GM12892 (cell line): ENCODE data around the gene CA5B.
"Not testable (repeated sequence)": the region's sequence is repeated elsewhere in the genome, so short reads cannot be mapped to it uniquely, and the experiment has no call there.

ENCODE experiments used
- DNase-seq: peaks from one replicate; pipeline ENCODE4 v3.0.0; 2011; ENCODE audit not compliant: insufficient read length
- FAIRE-seq: peaks from 2 replicates; lab custom pipeline; 2011; peaks lifted over from hg19 to GRCh38; lab: Jason Lieb, UNC
- POLR2A ChIP-seq: IDR thresholded peaks from 2 replicates; pipeline ENCODE4 v1.6.1; 2011; ENCODE audit warnings: low read depth, low read length, control low read depth
- POLR2AphosphoS5 ChIP-seq: IDR thresholded peaks from 2 replicates; pipeline ENCODE4 v1.6.1; 2011; ENCODE audit warnings: low read depth, low read length, control low read depth
- TAF1 ChIP-seq: IDR thresholded peaks from 2 replicates; pipeline ENCODE4 v1.6.1; 2011; ENCODE audit warnings: low read depth, mild to moderate bottlenecking, control low read depth, low read length, borderline replicate concordance

The CA5B gene

DNA sequence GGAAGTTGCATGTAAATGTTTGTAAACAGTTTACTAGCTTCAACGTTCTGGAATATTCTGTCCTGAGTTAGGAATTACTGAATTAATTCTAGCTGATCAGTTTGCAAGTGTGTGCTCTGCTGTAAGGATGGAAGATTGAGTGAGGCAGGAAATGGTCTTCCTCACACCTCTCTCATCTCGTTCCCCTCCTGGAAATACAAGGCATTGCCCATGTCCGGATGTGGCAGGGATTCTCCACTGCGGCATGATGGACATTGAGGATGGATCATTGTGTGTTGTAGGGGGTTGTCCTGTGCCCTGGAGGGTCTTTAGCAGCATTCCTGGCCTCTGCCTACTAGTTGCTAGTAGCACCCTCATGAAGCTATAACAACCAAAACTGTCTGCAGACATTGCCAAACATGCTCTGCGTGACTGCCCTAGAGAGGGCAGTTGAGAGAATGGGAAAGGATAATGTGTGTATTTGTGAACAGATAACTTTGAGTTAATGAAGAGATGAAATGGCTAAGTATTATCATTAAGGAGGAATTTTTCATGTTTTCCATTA, 12.6 kb downstream of the CA5B start:
- DNase-seq (no peak), FAIRE-seq (peak; percentile 78)
- TF ChIP-seq POLR2AphosphoS5 (no peak), TAF1 (no peak), POLR2A (no peak)

DNA sequence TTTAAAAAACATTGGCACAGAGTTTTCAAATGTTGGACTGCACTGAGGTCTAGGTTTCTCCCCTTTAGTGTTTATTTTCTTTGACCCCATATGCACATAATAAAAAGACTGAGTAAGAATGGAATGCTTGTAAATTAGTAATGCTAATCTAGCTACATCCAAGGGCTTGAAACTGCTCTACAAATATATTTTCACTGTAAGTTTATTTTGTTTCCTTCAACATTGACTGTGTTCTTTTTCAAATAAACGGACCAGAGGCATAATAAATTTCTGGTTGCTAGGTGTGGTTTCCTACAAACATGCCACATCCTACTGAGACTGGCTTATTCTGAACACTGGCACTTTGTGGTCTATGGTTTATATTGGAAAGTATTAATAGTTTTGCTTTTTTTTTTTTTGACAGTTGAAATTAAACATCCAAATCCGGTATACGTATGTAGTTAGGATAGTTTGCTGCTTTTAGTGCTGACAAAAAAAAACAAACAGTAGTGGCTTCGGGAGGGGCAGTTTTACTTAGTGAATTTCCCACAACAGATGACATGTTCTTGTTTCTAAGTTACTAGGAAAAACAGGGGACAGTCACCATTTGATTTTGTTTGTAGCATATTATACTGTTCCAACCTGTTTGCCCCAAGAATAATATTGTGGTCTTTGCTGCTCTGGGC, 13.2 kb downstream of the CA5B start:
- peak; percentile 5 for FAIRE-seq
- no peak for TF ChIP-seq TAF1
- TF ChIP-seq POLR2A: no peak
- no peak for TF ChIP-seq POLR2AphosphoS5
- DNase-seq: no peak

DNA sequence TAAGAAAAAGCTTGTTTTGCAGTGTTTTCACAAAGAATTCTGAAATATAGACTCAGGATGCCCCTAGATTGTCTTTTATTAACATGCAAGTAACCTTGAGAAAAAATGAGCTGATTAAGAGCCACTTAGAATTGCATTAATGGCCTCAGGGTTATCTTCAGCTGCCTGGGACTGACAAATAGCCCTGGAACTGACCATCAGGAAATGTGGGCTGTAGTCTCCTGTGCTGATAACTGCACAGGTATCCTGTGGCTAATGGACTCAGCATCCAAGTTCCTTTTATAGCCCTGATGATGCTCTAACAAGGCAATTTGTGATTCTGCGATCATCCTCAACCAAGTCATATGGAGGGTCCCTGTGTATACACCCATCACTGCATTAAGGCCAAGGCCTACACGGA, 17.0 kb downstream of the CA5B start:
- no peak for TF ChIP-seq POLR2AphosphoS5
- no peak for TF ChIP-seq POLR2A
- no peak for TF ChIP-seq TAF1
- DNase-seq (no peak), FAIRE-seq (no peak)

DNA sequence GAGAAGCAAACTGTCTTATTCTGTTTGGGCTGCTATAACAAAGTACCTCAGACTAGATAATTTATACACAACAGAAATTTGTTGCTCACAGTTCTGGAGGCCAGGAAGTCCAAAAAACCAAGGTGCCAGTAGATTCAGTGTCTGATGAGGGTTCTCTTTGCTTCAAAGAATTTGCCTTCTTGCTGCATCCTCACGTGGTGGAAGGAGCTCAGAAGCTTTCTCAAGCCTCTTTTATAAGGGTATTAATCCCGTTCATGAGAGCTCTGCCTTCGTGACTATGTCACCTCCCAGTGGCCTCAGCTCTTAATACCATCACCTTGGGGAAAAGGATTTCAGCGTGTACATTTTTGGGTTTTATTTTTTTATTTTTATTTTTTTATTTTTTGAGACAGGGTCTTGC, 20.1 kb downstream of the CA5B start:
- no peak for DNase-seq
- TF ChIP-seq POLR2A: no peak
- TF ChIP-seq TAF1: no peak
- TF ChIP-seq POLR2AphosphoS5: no peak
- no peak for FAIRE-seq

DNA sequence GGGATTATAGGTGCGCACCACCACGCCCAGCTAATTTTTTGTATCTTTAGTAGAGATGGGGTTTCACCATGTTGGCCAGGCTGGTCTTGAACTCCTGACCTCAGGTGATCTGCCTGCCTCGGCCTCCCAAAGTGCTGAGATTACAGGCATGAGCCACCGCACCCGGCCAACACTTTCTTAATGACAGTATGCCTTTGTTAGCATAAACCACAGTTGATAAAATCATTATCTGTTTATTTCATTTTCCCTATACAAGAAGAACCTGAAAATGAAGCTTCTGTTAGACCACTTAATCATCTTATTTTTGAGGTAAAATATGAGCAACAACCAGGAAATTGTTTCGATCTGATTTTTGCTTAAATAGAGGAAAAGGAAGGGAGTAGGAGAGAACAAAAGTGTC, 21.8 kb downstream of the CA5B start:
- FAIRE-seq, DNase-seq: not testable (repeated sequence)

DNA sequence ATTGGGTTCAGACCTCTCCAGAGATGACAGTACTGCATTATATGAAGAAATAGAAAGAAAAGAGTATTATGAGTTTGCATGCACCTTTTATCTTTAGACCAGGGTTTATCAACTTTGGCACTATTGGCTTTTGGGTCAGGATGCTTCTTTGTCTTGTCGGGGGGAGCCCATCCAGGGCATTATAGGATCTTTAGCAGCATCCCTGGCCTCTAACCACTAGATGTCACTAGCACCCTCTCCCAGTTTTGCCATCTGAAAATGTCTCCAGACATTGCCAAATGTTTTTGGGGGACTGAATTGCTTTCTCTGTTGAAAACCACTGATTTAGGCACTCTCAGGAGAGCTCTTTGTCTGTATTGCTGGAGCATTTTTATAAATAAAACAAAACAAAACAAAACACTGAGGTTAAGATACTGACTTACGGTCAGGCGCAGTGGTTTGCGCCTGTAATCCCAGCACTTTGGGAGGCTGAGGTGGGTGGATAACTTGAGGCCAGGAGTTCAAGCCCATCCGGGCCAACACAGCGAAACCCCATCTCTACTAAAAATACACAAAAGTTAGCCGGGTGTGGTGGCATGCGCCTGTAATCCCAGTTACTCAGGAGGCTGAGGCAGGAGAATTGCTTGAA, 23.6 kb downstream of the CA5B start:
- DNase-seq: no peak
- peak; percentile 87 for FAIRE-seq
- no peak for TF ChIP-seq POLR2AphosphoS5

DNA sequence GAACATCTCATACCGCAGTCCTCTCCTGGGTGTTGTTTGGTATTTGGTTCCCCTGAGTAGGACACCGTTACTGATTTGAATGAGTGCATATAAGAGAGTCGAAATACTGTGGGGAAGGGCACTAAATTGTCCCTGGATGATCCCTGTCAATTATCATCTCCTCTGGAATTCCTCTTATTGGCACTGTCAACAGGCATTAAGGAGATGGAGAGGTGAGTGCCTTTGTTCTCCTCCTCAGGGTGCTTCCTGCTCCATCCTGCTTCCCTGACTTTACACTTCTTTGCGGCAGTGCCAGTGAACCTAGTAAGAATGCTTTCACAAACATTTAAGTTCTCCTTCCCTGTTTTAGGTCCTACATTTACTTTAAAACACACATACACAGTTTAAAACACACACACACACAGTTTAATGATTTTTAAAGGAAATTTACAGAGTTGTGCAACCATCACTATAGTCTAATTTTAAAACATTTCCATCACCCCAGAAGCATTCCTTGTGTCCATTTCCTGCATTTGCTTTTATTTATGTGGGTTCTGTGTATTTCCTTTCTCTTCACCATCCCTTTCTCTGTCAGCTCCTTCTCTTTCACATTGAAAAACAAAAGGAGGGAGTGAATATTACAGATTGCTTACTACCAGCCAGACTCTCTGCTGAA, 31.4 kb downstream of the CA5B start:
- TF ChIP-seq POLR2AphosphoS5: no peak
- no peak for TF ChIP-seq POLR2A
- no peak for TF ChIP-seq TAF1
- DNase-seq: no peak
- no peak for FAIRE-seq

DNA sequence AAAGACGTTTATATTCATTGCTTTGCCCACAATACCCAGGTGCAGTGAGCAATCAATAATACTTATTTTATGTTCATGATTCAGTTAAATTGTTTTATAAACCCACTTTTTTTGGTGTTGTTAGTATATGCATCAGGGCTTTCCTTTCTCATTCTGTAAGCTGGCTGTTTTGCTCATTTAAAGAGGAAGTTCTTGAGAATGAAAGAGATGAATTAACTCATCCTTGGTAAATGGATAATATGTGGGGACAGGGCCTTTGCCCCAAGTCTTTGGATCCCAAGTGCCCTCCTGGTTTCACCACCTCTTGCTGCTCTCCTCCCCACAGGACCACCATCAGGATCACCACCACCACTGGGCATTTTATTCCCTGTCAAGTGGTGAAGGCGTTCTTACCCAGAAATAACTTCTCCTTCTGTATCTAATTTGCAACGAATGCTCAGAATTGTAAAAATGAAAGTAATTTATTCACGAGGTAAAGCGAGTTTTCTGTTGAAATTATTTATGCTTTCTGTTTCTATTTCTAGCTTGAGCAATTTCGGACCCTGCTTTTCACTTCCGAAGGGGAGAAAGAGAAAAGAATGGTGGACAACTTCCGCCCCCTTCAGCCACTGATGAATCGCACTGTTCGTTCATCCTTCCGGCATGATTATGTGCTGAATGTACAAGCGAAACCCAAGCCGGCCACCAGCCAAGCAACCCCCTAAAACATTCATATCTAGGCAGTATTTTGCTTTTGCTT, 44.1 kb downstream of the CA5B start:
- peak; percentile 94 for FAIRE-seq
- TF ChIP-seq POLR2A (peak; percentile 50; the same call in 1 of the 2 replicates), POLR2AphosphoS5 (no peak), TAF1 (peak; percentile 47; the same call in 1 of the 2 replicates)

DNA sequence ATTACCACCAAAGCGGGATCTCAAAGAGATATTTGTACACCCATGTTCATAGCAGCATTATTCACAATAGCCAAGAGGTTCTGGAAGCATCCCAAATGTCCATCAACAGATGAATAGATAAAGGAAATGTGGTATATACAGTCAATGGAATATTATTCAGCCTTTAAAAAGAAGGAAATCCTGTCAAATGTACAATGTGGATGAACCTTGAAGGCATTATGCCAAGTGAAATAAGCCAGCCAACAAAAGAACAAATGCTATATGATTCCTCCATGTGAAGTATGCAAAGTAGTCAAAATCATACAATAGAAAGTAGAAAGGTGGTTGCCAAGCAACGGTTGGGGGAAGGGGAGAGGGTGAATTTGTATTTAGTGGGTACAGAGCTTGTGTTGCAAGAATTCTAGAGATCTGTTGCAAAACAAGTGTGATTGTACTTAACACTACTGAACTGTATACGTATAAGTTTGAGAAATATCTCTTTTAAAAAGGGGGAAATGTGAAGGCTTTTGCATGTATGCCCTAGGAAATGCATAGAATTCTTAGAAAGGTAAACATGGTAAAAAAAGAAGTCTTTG, 47.2 kb downstream of the CA5B start:
- FAIRE-seq: peak; percentile 24
- DNase-seq: no peak
- TF ChIP-seq TAF1: no peak
- no peak for TF ChIP-seq POLR2A
- no peak for TF ChIP-seq POLR2AphosphoS5

More for the DNA sequence above, 44.1 kb downstream of the CA5B start:
- peak; percentile 36 for DNase-seq

DNA sequence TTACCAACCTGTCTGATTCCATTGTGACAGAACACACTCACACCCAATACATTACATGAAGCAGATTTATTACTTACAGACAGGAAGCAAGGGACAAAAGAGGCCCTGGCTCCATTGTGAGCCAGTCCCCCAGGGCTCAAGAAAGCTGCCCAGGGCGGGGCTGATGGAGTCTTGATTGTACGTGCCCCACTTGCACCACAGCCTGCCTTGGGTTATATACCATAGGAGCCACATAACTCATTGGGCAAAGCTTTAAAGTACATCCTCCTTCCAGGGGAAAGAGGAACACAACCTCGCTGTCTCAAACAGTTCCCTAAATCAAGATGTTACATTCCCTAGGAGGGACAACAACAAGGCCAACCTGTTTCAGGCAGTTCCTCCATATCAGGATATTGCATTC, 48.8 kb downstream of the CA5B start:
- TF ChIP-seq POLR2A (no peak), POLR2AphosphoS5 (no peak), TAF1 (no peak)
- FAIRE-seq: no peak
- no peak for DNase-seq

DNA sequence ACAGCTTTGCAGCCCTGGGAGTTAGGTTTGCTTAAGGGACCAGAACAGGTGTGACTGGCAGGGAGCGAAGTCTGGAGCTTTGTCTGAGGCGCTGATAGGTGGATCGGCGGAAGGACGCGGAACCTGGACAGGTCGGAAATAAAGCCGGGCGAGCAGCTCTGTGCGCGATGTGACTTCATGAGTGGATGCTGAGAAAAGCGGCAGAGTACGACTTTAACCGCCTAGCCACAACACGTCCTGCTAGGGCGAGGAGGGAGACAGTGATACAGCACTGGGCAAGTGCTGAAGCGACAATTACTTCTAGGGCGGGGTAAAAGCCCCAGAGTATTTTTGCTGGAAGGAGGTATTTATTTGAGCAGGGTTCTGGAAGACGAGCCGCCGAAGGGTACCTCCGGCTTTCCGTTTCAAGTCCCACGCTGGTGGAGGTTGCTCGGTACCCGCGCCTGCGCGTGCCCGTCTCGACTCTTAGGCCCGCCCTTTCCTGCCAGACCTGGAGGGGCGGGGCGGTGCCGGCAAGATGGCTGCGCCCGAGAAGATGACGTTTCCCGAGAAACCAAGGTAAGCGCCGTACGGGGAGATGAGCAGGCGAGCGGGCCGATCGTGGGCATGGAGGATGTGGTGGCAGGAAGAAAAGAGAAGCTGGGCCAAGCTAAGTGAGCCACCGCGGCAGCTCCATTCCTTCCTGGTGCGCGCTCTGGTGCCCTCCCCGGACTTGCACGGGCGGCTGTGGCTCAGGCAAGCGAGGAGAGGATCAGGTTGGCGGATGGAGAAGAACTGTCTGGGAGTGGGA, 52.1 kb downstream of the CA5B start, which contains the start of gene ZRSR2:
TSS of gene ZRSR2 (plus strand) at position 506 of the 790 bp plus-strand sequence. CDS start at position 518, 12 bp downstream.
- TF ChIP-seq POLR2AphosphoS5 (peak; percentile 75; the same call in 1 of the 2 replicates), TAF1 (peak; percentile 62; the same call in 1 of the 2 replicates), POLR2A (peak; percentile 81)
- peak; percentile 88 for DNase-seq
- peak; percentile 100 for FAIRE-seq
